ENCODE data around the gene DDX27. TPM values are rescaled to one million over a fixed set of nuclear protein-coding genes. Genes with fewer than 3 reads are reported as not detected.

DDX27 gene
- total and polyA plus RNA-seq, 9 of the 15 experiments (the other 6 are each of a cell fraction or from before 2014, with no cell fraction given): 17.9 to 79.3 (median 57.0) TPM

- no peak for TF ChIP-seq ARID4B (CRISPR knock-in tag; IDR thresholded peaks at IDR 0.05)
- no peak for TF ChIP-seq POLR3G (IDR thresholded peaks at IDR 0.05; ENCODE audit: extremely low read depth, insufficient read length, insufficient replicate concordance)
- no peak for TF ChIP-seq ELK1 (CRISPR knock-in tag; IDR thresholded peaks at IDR 0.05)
- no peak for TF ChIP-seq FOXM1 (IDR thresholded peaks at IDR 0.05; ENCODE audit: low read depth)
- TF ChIP-seq FOXM1 (CRISPR knock-in tag; IDR thresholded peaks at IDR 0.05; ENCODE audit: low read depth): no peak
- no peak for TF ChIP-seq L3MBTL2 (IDR thresholded peaks at IDR 0.05)
Observed at GRCh38 chr20:49185071-49185761, 34.0 kb upstream of the DDX27 start (continued).
